ENCODE data around the gene ZNF329. TPM values are rescaled to one million over a fixed set of nuclear protein-coding genes. Genes with fewer than 3 reads are reported as not detected.

ZNF329 gene
- total and polyA plus RNA-seq, 9 of the 15 experiments (the other 6 are each of a cell fraction or from before 2014, with no cell fraction given), result 0.21 to 3.6 (median 2.2) TPM

DNA sequence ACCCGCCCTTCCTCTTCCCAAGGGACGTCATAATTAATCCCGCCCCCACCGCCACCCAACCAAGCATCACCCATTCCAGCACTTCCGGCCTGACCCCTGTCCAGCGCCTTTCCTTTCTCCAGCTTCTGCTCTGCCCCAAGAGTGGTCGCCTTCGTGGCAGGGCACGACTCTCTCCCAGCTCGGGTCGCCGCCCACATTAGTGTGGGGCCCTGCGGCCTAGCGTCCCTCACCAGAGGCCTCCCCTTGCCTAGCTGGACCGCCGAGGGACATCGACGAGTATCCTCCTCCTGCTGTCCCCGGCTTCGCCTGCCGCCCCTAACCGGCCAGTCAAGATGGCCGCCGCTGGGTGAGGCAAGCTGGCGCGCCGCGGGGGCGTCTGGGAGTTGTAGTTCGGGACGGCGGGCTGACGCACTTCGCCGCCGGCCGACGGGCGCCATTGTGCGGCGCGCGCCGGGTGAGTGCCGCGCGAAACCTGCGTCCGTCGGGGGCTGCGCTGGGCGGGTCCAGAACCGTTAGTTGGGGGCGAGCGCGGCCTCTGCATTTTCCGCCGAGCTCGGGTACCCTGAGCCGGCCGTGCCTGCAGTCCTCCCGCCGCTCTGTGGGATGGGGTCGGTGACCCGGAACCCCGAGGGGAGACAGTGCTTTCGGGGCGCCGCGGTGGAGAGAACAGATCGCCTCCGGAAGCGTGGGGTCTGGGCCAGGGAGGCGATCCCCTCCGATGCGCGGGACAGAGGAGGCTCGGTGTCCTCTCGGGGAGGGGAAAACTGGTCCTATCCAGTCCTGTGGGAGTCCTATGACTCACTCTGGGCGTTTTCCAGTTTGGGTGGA lies 32.6 kb upstream of the ZNF329 start, which contains the start of gene ZNF274 (continued):
- TF ChIP-seq MYNN (IDR thresholded peaks at IDR 0.05) (no peak), MYNN (CRISPR knock-in tag; IDR thresholded peaks at IDR 0.05) (no peak), ELF4 (CRISPR knock-in tag; IDR thresholded peaks at IDR 0.05) (peak; percentile 79), HMG20A (CRISPR knock-in tag; conservative IDR thresholded peaks at IDR 0.05) (no peak), KAT2B (IDR thresholded peaks at IDR 0.05; ENCODE audit: low read depth, low read length) (no peak), FOSL1 (tag; conservative IDR thresholded peaks at IDR 0.05) (peak; percentile 99), PHF8 (IDR thresholded peaks at IDR 0.05; ENCODE audit: borderline replicate concordance, low read length) (peak; percentile 98), NCOA6 (IDR thresholded peaks at IDR 0.05) (peak; percentile 72; the same call in 1 of the 2 replicates), NR2F6 (CRISPR knock-in tag; IDR thresholded peaks at IDR 0.05) (no peak), ZNF507 (tag; conservative IDR thresholded peaks at IDR 0.05) (no peak), SRSF7 (optimal IDR thresholded peaks at IDR 0.05; ENCODE audit: low read depth, low read length) (no peak), SRSF9 (IDR thresholded peaks at IDR 0.05; ENCODE audit: borderline replicate concordance, low read depth, low read length) (no peak), POLR2G (IDR thresholded peaks at IDR 0.05; ENCODE audit: low read depth, low read length) (peak; percentile 99), RAD51 (IDR thresholded peaks at IDR 0.05; ENCODE audit: borderline replicate concordance, low read depth) (no peak), BRD9 (IDR thresholded peaks at IDR 0.05; ENCODE audit: low read depth, partially characterized antibody) (peak; percentile 38), FOXP1 (CRISPR knock-in tag; IDR thresholded peaks at IDR 0.05) (peak; percentile 88; the same call in 1 of the 2 replicates), ZNF143 (CRISPR knock-in tag; IDR thresholded peaks at IDR 0.05) (peak; percentile 98), ZNF707 (CRISPR knock-in tag; conservative IDR thresholded peaks at IDR 0.05) (no peak)
- TF ChIP-seq, protein P1, sequence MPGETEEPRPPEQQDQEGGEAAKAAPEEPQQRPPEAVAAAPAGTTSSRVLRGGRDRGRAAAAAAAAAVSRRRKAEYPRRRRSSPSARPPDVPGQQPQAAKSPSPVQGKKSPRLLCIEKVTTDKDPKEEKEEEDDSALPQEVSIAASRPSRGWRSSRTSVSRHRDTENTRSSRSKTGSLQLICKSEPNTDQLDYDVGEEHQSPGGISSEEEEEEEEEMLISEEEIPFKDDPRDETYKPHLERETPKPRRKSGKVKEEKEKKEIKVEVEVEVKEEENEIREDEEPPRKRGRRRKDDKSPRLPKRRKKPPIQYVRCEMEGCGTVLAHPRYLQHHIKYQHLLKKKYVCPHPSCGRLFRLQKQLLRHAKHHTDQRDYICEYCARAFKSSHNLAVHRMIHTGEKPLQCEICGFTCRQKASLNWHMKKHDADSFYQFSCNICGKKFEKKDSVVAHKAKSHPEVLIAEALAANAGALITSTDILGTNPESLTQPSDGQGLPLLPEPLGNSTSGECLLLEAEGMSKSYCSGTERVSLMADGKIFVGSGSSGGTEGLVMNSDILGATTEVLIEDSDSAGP (CRISPR knock-in tag; IDR thresholded peaks at IDR 0.05), result no peak
- TF ChIP-seq, protein P2, sequence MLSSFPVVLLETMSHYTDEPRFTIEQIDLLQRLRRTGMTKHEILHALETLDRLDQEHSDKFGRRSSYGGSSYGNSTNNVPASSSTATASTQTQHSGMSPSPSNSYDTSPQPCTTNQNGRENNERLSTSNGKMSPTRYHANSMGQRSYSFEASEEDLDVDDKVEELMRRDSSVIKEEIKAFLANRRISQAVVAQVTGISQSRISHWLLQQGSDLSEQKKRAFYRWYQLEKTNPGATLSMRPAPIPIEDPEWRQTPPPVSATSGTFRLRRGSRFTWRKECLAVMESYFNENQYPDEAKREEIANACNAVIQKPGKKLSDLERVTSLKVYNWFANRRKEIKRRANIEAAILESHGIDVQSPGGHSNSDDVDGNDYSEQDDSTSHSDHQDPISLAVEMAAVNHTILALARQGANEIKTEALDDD (IDR thresholded peaks at IDR 0.05), result 0 out of 2 replicates have a peak, but pooled peaks have one; percentile 24
- TF ChIP-seq, protein P3, sequence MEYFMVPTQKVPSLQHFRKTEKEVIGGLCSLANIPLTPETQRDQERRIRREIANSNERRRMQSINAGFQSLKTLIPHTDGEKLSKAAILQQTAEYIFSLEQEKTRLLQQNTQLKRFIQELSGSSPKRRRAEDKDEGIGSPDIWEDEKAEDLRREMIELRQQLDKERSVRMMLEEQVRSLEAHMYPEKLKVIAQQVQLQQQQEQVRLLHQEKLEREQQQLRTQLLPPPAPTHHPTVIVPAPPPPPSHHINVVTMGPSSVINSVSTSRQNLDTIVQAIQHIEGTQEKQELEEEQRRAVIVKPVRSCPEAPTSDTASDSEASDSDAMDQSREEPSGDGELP (CRISPR knock-in tag; IDR thresholded peaks at IDR 0.05; ENCODE audit: borderline replicate concordance), result peak; percentile 88
- TF ChIP-seq, protein P4, sequence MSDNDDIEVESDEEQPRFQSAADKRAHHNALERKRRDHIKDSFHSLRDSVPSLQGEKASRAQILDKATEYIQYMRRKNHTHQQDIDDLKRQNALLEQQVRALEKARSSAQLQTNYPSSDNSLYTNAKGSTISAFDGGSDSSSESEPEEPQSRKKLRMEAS (CRISPR knock-in tag; IDR thresholded peaks at IDR 0.05), result peak; percentile 90
- TF ChIP-seq, protein P5, sequence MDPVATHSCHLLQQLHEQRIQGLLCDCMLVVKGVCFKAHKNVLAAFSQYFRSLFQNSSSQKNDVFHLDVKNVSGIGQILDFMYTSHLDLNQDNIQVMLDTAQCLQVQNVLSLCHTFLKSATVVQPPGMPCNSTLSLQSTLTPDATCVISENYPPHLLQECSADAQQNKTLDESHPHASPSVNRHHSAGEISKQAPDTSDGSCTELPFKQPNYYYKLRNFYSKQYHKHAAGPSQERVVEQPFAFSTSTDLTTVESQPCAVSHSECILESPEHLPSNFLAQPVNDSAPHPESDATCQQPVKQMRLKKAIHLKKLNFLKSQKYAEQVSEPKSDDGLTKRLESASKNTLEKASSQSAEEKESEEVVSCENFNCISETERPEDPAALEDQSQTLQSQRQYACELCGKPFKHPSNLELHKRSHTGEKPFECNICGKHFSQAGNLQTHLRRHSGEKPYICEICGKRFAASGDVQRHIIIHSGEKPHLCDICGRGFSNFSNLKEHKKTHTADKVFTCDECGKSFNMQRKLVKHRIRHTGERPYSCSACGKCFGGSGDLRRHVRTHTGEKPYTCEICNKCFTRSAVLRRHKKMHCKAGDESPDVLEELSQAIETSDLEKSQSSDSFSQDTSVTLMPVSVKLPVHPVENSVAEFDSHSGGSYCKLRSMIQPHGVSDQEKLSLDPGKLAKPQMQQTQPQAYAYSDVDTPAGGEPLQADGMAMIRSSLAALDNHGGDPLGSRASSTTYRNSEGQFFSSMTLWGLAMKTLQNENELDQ (CRISPR knock-in tag; IDR thresholded peaks at IDR 0.05; ENCODE audit: borderline replicate concordance), result no peak

All from K562 (cell line).